CD4-positive, CD25-positive, alpha-beta regulatory T cell (primary cell): Measurements from ENCODE around the gene GRPEL1. TPM values are rescaled to one million over a fixed set of nuclear protein-coding genes. Genes with fewer than 3 reads are reported as not detected.

Experiments
- ATAC-seq, 2 donors: fragments of 150-1000 bp; cut with Tn5 transposase; one replicate each; pipeline ENCODE4 v1.10.0; 2021; ENCODE audit warnings: low read depth in 2 of 2, moderate number of reproducible peaks in 2 of 2, moderate library complexity in 1 of 2
- DNase-seq, 3 donors: peaks; one replicate each; pipeline versions ENCODE4 v3.0.0 to v3.0.0-alpha.2; 2012 to 2022; ENCODE audit warnings: mixed read lengths in 1 of 3
- H3K27ac ChIP-seq: one replicate; pipeline ENCODE4 v1.7.0; 2013; ENCODE audit warnings: mild to moderate bottlenecking, low read length; ENCODE audit not compliant: insufficient read depth, poor library complexity, severe bottlenecking
- H3K27me3 ChIP-seq: one replicate; pipeline ENCODE4 v1.7.0; 2013; ENCODE audit warnings: low read length; ENCODE audit not compliant: control insufficient read depth, insufficient read depth
- H3K36me3 ChIP-seq: one replicate; pipeline ENCODE4 v1.7.0; 2013; ENCODE audit warnings: mild to moderate bottlenecking, low read length, moderate library complexity; ENCODE audit not compliant: control insufficient read depth, insufficient read depth
- H3K4me1 ChIP-seq: 2 replicates; pipeline ENCODE4 v1.7.0; 2013; ENCODE audit warnings: mild to moderate bottlenecking, low read length; ENCODE audit not compliant: insufficient read depth, control insufficient read depth, poor library complexity, severe bottlenecking
- H3K4me3 ChIP-seq: one replicate; pipeline ENCODE4 v1.7.0; 2013; ENCODE audit warnings: low read depth, mild to moderate bottlenecking, low read length, moderate library complexity
- H3K9me3 ChIP-seq, 2 experiments: 1 replicate in 1 of 2; 2 replicates in 1 of 2; pipeline ENCODE4 v1.7.0; 2013; ENCODE audit warnings: low read length in 2 of 2, mild to moderate bottlenecking in 1 of 2, moderate library complexity in 1 of 2; ENCODE audit not compliant: control insufficient read depth in 2 of 2
- H3K27ac Mint-ChIP-seq, 3 donors: one replicate each; pipeline ENCODE4 v1.8.0; 2020 to 2022; ENCODE audit warnings: mild to moderate bottlenecking in 3 of 3, mixed read lengths in 3 of 3, moderate library complexity in 2 of 3
- H3K27me3 Mint-ChIP-seq: one replicate; pipeline ENCODE4 v1.8.0; 2022; ENCODE audit warnings: mild to moderate bottlenecking, mixed read lengths
- H3K36me3 Mint-ChIP-seq: one replicate; pipeline ENCODE4 v1.8.0; 2020; ENCODE audit warnings: mixed read lengths
- H3K4me1 Mint-ChIP-seq, 4 donors: one replicate each; pipeline ENCODE4 v1.8.0; 2020 to 2022; ENCODE audit warnings: mixed read lengths in 4 of 4, mild to moderate bottlenecking in 1 of 4
- H3K4me3 Mint-ChIP-seq, 4 donors: one replicate each; pipeline ENCODE4 v1.8.0; 2020 to 2022; ENCODE audit warnings: mild to moderate bottlenecking in 4 of 4, mixed read lengths in 4 of 4, moderate library complexity in 3 of 4
- H3K9me3 Mint-ChIP-seq, 7 donors: one replicate each; pipeline ENCODE4 v1.8.0; 2020 to 2022; ENCODE audit warnings: mixed read lengths in 7 of 7, mild to moderate bottlenecking in 3 of 7, moderate library complexity in 2 of 7
- polyA plus RNA-seq, 4 donors: library from polyadenylated mRNA; unstranded; fragments of 300-500 nt; fragmentation: Illumina TruSeq; gene quantifications; one replicate each; pipeline ENCODE4 v1.2.3, GENCODE V29; 2021
- total RNA-seq: library from RNA; stranded (reverse); gene quantifications from one replicate; pipeline ENCODE4 v1.2.3, GENCODE V29; 2022

Gene GRPEL1
- total and polyA plus RNA-seq, 5 donors from 2014 or later = 43.6 to 62.4 (median 50.5) TPM

DNA sequence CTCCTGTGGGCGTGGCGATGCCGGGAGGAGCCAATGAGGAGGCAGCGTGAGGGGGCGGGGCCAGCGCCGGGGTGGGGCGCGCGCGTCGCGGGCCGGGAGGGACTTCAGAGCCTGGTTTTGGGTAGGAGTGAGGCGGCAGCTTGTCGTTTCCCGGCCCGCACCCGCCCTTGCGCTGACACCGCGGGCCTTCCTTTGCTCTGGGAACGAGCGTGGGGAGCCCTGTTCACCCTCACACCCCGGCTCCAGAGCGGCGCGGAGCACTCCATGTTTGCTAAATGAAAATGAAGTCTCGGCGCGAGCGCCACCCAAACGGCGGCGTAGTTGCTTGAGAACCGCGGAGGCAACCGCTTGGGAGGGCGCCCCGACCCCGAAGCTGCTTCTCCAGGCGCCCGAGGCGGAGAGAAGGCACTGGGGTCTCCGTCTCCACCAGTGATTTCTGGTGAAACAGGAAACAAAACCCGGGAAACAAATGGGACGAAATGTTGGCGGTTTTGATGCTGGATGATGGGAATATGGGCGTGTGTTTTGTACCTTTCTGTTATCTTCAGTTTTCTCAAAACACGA is 497 bp upstream of the GRPEL1 start:
- Mint-ChIP-seq H3K27ac (peak overlapping the region; percentile 95 to 97 (median 96)), H3K36me3 (peaks cover 3% of the 10 kb centered on the region), H3K4me1 (peaks cover 10 to 58% (median 40%) of the 10 kb centered on the region in 4 donors), H3K9me3 (no peaks in the 10 kb centered on the region), H3K27me3 (peaks cover 6% of the 10 kb centered on the region), H3K4me3 (peak overlapping the region; percentile 94 to 97 (median 96))
- DNase-seq (no peak), ATAC-seq (no peak)
- H3K9me3 ChIP-seq = no peaks in the 10 kb centered on the region
- peaks cover 2% of the 10 kb centered on the region for H3K27me3 ChIP-seq
- H3K36me3 ChIP-seq = peaks cover 12% of the 10 kb centered on the region
- peak overlapping the region; percentile 80 for H3K27ac ChIP-seq
- H3K4me3 ChIP-seq = peak overlapping the region; percentile 87
- H3K4me1 ChIP-seq = peaks cover 37% of the 10 kb centered on the region

DNA sequence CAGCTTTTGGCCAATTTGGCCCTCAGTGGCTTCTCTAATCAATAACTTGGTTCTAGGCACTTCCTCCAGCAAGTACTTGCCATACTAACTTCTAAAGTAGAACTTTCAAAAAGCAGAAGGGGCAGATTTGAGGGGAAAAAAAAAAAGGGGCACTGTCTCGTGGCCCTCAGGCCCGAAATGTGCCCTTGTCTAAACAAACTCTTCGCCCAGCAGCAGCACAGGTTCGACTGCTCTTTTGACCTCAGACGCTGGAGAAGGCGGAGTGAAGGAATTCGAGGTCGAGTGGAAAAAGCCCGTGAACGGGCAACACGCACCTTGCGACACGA is 775 bp downstream of the GRPEL1 start:
- DNase-seq (no peak), ATAC-seq (no peak)
- Mint-ChIP-seq H3K9me3 (no peaks in the 10 kb centered on the region), H3K36me3 (peaks cover 7% of the 10 kb centered on the region), H3K27ac (peak overlapping the region; percentile 83 to 97 (median 91)), H3K4me3 (peak overlapping the region; percentile 89 to 97 (median 95)), H3K4me1 (peaks cover 10 to 58% (median 40%) of the 10 kb centered on the region in 4 donors), H3K27me3 (peaks cover 6% of the 10 kb centered on the region)
- Histone ChIP-seq H3K27me3 (peaks cover 2% of the 10 kb centered on the region), H3K27ac (peak overlapping the region; percentile 84), H3K36me3 (peaks cover 22% of the 10 kb centered on the region), H3K9me3 (no peaks in the 10 kb centered on the region), H3K4me1 (peaks cover 37% of the 10 kb centered on the region), H3K4me3 (peak overlapping the region; percentile 82)

DNA sequence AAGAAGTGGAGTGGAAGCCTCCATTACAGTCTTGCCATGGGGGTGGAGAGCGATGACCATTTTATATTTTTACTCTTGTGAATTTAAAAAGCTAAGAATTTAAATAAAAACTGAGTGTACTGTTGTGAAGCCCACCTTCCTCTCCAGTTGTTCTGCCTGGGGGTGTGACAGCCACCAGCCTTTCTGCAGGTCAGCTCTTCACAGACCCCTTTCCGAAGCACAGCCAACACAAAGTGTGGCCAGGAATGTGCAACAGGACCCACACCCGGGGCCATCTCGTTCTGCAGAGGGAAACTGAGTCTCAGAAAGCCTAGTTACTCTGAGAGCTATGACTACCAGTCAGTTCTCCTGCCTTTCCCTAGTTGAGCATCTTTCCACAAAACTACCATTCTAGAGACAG is 1.4 kb downstream of the GRPEL1 start:
- DNase-seq (no peak), ATAC-seq (no peak)
- H3K27ac ChIP-seq = peak overlapping the region; percentile 42
- peaks cover 2% of the 10 kb centered on the region for H3K27me3 ChIP-seq
- H3K27ac Mint-ChIP-seq = peak overlapping the region; percentile 20 to 97 (median 60)
- H3K9me3 Mint-ChIP-seq = no peaks in the 10 kb centered on the region
- H3K4me3 Mint-ChIP-seq = peak overlapping the region; percentile 89 to 97 (median 95)
- H3K4me1 ChIP-seq = peaks cover 37% of the 10 kb centered on the region
- peaks cover 10 to 58% (median 42%) of the 10 kb centered on the region in 4 donors for H3K4me1 Mint-ChIP-seq
- peaks cover 13% of the 10 kb centered on the region for H3K36me3 Mint-ChIP-seq
- peaks cover 6% of the 10 kb centered on the region for H3K27me3 Mint-ChIP-seq
- peak overlapping the region; percentile 82 for H3K4me3 ChIP-seq
- no peaks in the 10 kb centered on the region for H3K9me3 ChIP-seq
- H3K36me3 ChIP-seq = peaks cover 28% of the 10 kb centered on the region

DNA sequence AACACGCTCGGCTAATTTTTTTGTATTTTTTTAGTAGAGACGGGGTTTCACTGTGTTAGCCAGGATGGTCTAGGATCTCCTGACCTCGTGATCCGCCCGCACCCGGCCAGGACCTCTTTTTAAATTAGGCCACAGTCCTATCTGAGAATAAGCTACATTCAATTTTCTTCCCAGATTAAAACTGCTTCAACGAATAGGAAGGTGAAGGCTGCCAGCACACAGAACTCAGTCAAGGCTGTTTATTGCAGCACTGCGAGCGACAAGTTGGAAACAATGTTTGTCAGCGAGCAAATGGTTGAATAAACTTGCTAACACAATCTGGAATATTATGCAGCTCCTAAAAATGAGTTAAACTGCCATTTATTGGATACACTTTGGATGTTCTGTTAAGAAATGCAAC is 1.9 kb downstream of the GRPEL1 start:
- Histone ChIP-seq H3K4me1 (peaks cover 37% of the 10 kb centered on the region), H3K27ac (no peak overlapping the region), H3K27me3 (no peaks in the 10 kb centered on the region), H3K4me3 (peak overlapping the region; percentile 82), H3K9me3 (no peaks in the 10 kb centered on the region), H3K36me3 (peaks cover 32% of the 10 kb centered on the region)
- Mint-ChIP-seq H3K27ac (peak overlapping the region in 2 of 3 donors; percentile 20 to 97), H3K36me3 (peaks cover 18% of the 10 kb centered on the region), H3K4me3 (peak overlapping the region; percentile 89 to 97 (median 95)), H3K4me1 (peaks cover 10 to 60% (median 42%) of the 10 kb centered on the region in 4 donors), H3K27me3 (peaks cover 5% of the 10 kb centered on the region), H3K9me3 (no peaks in the 10 kb centered on the region)
- DNase-seq (no peak), ATAC-seq (no peak)

DNA sequence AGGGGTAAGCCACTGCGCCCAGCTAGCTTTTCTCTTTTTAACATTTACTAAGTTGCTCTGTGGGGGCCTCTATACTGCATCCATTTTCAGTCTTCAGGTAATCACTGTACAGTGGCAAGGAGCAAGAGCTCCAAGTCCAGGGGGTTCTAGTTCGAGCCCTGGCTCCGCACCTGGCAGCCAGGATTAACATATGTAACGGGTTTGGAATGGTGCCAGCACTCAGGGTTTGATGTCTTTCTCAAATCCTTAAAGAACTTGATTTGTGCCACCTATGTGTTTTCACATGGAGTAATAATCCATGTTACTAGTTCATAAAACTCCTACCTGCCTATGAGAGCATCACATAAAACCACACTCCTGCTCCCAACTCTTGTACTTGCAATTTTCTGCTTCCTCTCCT is 4.5 kb downstream of the GRPEL1 start:
- H3K4me1 ChIP-seq = peaks cover 23% of the 10 kb centered on the region
- H3K4me1 Mint-ChIP-seq = peaks cover 6 to 46% (median 31%) of the 10 kb centered on the region in 4 donors
- no peaks in the 10 kb centered on the region for H3K9me3 ChIP-seq
- no peaks in the 10 kb centered on the region for H3K9me3 Mint-ChIP-seq
- ATAC-seq (no peak), DNase-seq (no peak)
- H3K27me3 Mint-ChIP-seq = no peaks in the 10 kb centered on the region
- H3K4me3 Mint-ChIP-seq = peak overlapping the region in 2 of 4 donors; percentile 38 to 80
- H3K27me3 ChIP-seq = no peaks in the 10 kb centered on the region
- H3K36me3 ChIP-seq = peaks cover 58% of the 10 kb centered on the region
- H3K36me3 Mint-ChIP-seq = peaks cover 27% of the 10 kb centered on the region
- H3K4me3 ChIP-seq = no peak overlapping the region
- no peak overlapping the region for H3K27ac Mint-ChIP-seq
- no peak overlapping the region for H3K27ac ChIP-seq

DNA sequence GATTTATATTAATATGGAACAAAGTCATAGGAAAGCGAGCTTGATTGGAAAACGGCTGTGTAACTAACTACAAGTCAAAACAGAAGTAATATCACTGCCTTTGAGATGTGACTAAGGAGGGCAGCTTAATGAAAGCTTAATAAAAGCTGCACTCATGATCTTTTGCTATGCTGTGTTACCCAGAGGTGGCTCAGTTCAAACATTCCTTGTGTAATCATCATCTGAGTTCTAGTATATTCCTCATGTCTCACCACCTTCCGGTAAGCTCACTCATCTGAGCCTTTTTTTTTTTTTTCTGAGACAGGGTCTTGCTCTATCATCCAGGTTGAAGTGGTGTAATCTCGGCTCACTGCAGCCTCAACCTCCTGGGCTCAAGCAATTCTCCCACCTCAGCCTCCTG is 5.0 kb downstream of the GRPEL1 start:
- no peaks in the 10 kb centered on the region for H3K9me3 ChIP-seq
- DNase-seq (no peak), ATAC-seq (no peak)
- H3K27me3 ChIP-seq = no peaks in the 10 kb centered on the region
- no peak overlapping the region for H3K27ac ChIP-seq
- Mint-ChIP-seq H3K27ac (no peak overlapping the region), H3K36me3 (peaks cover 27% of the 10 kb centered on the region), H3K27me3 (no peaks in the 10 kb centered on the region), H3K4me3 (peak overlapping the region in 2 of 4 donors; percentile 38 to 80), H3K9me3 (no peaks in the 10 kb centered on the region), H3K4me1 (peaks cover 1 to 41% (median 29%) of the 10 kb centered on the region in 4 donors)
- peaks cover 23% of the 10 kb centered on the region for H3K4me1 ChIP-seq
- peaks cover 60% of the 10 kb centered on the region for H3K36me3 ChIP-seq
- H3K4me3 ChIP-seq = no peak overlapping the region

DNA sequence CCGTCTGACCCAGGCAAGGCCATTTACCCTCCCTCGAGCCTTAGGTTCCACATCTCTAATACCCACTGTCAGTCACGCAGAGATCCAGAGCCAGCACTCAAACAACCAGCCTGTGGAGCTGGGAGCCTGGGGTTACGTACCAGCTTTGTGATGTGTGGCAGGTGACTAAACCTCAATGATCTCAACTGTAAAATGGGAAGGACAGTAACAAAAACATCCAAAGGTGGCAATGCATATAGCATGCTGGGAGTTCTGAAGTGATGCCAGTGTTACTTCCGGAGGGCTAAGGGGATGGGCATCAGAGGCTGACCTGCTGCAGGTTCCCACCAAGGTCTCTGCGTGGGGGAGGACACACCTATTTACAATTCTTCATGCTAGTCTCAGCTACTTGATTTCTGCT is 6.0 kb downstream of the GRPEL1 start:
- peaks cover 17% of the 10 kb centered on the region for H3K4me1 ChIP-seq
- H3K27me3 Mint-ChIP-seq = no peaks in the 10 kb centered on the region
- no peak for ATAC-seq
- no peak overlapping the region for H3K27ac ChIP-seq
- no peak for DNase-seq
- H3K9me3 Mint-ChIP-seq = no peaks in the 10 kb centered on the region
- H3K9me3 ChIP-seq = no peaks in the 10 kb centered on the region
- H3K27ac Mint-ChIP-seq = no peak overlapping the region
- peaks cover 0 to 37% (median 24%) of the 10 kb centered on the region in 4 donors for H3K4me1 Mint-ChIP-seq
- H3K4me3 ChIP-seq = no peak overlapping the region
- peaks cover 65% of the 10 kb centered on the region for H3K36me3 ChIP-seq
- peaks cover 27% of the 10 kb centered on the region for H3K36me3 Mint-ChIP-seq
- peak overlapping the region in 1 of 4 donors; percentile 9 for H3K4me3 Mint-ChIP-seq
- H3K27me3 ChIP-seq = no peaks in the 10 kb centered on the region
